Measurements from ENCODE around the gene SPRY4.

- TF ChIP-seq CTCF (IDR thresholded peaks at IDR 0.05; ENCODE audit: low read depth, low read length, poor library complexity, severe bottlenecking), result no peak
- TF ChIP-seq EZH2phosphoT487 (IDR thresholded peaks at IDR 0.05; ENCODE audit: borderline replicate concordance, low read length), result no peak
Measured at GRCh38 chr5:142323480-142324135, 1.2 kb downstream of the SPRY4 start.
